GM19023 (cell line): ENCODE results near the gene PCDH9.

Experiments
- ATAC-seq: cut with Tn5 transposase; IDR thresholded peaks from one replicate; pipeline ENCODE4 v1.9.1; 2021; ENCODE audit warnings: mild to moderate bottlenecking, moderate library complexity; ENCODE audit not compliant: unreplicated experiment

PCDH9 gene

GRCh38 chr13:67225252-67226159 is 4.6 kb downstream of the PCDH9 start:
- no peak for ATAC-seq

GRCh38 chr13:67224148-67224846 is 5.8 kb downstream of the PCDH9 start:
- peak; percentile 80 for ATAC-seq

GRCh38 chr13:67223742-67224141 is 6.4 kb downstream of the PCDH9 start:
- no peak for ATAC-seq

- no peak for ATAC-seq
Measured at GRCh38 chr13:67223024-67223423, 7.1 kb downstream of the PCDH9 start.

GRCh38 chr13:67221630-67222226 is 8.4 kb downstream of the PCDH9 start:
- peak; percentile 46 for ATAC-seq

DNA sequence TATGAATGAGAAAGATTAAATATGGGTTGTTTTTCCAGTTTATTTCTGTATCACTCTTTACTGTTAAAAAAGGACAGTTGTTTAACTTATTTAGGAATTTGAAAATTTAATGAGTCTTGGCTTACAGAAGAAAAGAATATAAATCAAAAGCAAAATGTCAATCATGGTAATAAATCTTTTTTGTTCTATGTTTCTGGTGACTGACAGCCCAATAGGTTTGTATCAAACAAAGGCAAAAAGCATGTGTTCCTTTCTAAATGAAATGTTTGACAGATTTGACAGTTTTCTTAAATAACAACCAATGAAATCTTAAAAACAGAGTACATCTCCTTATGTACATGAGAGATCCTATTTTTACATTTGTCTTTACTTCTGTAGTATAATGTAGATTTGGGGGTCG is 11.0 kb downstream of the PCDH9 start:
- no peak for ATAC-seq

DNA sequence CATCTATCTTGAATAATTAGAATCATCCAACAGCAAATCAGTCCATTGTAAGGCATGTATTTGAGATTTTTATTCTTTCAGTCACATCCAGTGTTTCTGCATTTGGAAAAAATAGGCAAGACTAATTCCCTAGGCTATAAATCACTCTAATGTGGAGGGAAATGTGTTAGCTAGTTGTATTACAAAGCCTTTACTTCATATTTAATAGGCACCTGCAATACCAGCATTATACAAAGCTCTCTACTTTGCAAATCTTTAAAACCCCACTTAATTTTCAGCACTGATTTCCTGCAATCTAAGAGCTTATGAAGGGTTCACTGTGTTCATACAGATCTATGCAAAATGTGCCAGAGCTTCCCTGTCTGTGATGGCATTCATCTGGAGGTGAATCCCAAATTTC is 12.3 kb downstream of the PCDH9 start:
- no peak for ATAC-seq

GRCh38 chr13:67216864-67217263 is 13.3 kb downstream of the PCDH9 start:
- ATAC-seq: no peak

DNA sequence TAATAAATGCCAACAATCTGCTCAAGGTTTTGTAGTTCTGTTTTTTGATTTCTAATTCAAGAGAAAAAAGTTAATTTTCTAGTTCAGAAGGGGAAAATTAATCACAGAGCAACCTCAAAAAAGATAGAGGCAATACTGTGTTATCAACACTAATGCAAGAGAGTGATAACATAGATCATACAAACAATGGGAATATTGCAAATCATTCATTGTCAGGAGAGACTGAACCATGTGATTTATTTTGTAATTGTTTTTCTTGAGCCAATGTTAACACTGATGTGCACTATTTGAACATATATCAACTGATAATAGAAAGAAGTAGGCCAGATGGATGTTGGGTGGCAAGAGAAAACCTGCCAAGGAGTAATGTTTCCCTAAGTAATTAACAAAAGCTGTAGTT is 19.9 kb downstream of the PCDH9 start:
- ATAC-seq: no peak

- no peak for ATAC-seq
Measured at GRCh38 chr13:67208552-67208951, 21.6 kb downstream of the PCDH9 start.

GRCh38 chr13:67204764-67205163 is 25.4 kb downstream of the PCDH9 start:
- no peak for ATAC-seq

DNA sequence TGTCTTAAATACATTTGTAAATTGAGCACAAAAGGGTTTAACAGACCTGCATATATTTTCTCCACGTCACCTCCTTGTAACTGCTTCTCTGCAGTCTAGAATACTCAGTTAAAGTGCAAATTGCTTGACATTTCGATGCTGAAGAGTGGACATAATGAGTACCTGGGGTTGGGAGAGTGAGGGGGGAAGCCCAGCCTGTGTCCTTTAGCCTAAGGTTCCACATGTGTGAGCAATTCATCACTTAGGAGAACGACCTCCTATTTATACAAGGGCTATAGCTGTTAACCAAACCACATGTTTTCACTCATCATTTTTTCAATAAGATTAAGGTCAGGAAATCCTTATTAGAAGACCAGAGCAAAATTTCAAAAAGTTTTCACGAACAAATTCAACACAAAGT is 29.5 kb downstream of the PCDH9 start:
- ATAC-seq: no peak

- no peak for ATAC-seq
Measured at GRCh38 chr13:67200183-67200582, 30.0 kb downstream of the PCDH9 start.

- no peak for ATAC-seq
Measured at GRCh38 chr13:67197704-67198103, 32.4 kb downstream of the PCDH9 start.

DNA sequence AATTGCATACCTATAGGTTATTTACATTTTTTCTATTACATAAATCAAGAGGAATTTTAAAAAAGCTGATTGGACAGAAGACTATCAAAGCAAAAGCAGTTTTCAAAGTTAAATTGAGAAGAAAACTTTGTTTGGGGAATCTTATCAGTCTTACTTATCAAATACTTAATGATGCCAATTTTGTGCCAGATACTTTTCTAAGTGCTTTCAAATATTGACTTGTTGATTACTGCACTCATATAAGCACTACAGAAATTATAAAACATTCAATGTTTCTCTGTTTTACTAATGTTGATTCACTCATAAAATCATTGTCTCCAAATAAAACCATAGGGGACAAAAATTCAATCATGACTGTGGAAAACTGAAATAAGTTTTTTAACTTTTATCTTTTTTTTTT is 36.2 kb downstream of the PCDH9 start:
- ATAC-seq: no peak

DNA sequence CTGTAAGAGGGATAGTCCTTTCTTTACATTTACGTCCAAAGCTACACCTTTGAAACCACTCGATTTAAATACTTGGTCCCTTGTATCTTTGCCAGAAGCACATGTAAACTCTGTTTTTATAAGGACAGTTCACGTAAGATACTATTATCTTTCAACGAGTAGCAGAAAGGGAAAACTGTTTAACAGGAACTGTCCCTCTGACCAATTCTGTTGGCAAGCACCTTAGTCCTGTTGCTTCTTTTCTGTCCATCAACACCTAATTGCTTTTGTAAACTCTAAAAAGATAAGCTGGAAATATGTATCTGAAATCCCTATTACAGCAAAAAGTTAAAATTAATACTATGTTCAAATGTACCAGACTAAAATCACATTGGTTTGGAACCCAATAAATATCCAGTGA is 37.4 kb downstream of the PCDH9 start:
- ATAC-seq: no peak

- ATAC-seq: no peak
Measured at GRCh38 chr13:67186995-67187569, 43.1 kb downstream of the PCDH9 start.

DNA sequence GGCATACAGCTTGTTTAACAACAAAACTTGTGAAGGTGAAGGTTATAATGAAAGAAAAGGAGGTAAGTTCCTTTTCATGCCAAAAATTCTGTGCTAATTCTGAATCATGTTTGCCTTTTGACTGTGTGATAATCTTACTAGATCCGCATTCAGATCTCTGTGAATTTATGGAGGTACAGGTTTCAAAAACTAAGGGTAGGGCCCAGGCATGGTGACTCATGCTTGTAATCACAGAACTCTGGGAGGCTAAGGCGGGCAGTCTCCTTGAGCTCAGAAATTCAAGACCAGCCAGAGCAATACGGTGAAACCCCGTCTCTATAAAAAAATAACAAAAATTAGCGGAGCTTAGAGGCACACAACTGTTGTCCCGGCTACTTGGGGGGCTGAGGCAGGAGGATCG is 45.9 kb downstream of the PCDH9 start:
- no peak for ATAC-seq

GRCh38 chr13:67183151-67183550 is 47.0 kb downstream of the PCDH9 start:
- no peak for ATAC-seq

- no peak for ATAC-seq
Measured at GRCh38 chr13:67175836-67176459, 54.2 kb downstream of the PCDH9 start.

GRCh38 chr13:67168384-67168783 is 61.8 kb downstream of the PCDH9 start:
- ATAC-seq: no peak
